GM15510 (cell line): ENCODE data around the gene CBX4.

Experiments
- POLR2A ChIP-seq: IDR thresholded peaks from 3 replicates; pipeline ENCODE4 v1.6.1; 2011; ENCODE audit warnings: borderline replicate concordance; ENCODE audit not compliant: insufficient read length; ENCODE audit errors: extremely low read depth

The CBX4 gene

GRCh38 chr17:79826204-79826680 is 13.0 kb downstream of the CBX4 start:
- no peak for TF ChIP-seq POLR2A

GRCh38 chr17:79825580-79825921 is 13.7 kb downstream of the CBX4 start:
- TF ChIP-seq POLR2A = no peak

DNA sequence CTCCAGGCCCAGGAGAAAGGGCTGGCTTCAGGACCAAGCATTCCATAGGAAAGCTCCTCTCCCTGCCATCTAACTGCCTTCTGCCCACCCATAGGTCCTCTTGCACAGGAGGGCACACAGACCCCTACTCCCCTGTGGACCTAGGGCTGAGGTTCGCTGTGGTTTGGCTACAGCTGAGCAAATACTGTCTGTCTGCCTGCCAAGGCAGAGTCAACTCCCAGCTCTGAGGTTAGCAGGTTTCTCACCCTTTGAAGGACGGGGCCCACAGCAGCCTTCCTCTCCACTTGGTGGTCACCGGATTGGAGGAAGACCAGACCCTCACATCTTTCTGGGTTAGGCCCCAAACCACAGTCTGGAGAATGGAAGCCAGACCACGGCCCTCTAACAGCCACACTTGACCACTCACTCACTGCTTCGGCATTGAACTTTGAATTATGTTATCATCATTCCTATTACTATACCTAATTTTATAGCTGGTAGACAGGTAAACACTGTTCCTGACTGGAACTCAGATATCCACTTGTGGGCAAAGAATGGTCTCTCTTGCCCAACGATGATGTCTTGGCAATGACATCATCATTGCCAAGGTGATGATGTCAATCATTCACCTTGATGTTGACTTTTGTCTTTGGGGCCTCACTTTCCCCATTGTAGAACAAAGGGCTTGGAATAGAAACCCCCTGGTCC is 14.2 kb downstream of the CBX4 start:
- TF ChIP-seq POLR2A = no peak

- no peak for TF ChIP-seq POLR2A
Observed at GRCh38 chr17:79824234-79824633, 15.0 kb downstream of the CBX4 start.

- TF ChIP-seq POLR2A = no peak
Observed at GRCh38 chr17:79822583-79823124, 16.6 kb downstream of the CBX4 start.

DNA sequence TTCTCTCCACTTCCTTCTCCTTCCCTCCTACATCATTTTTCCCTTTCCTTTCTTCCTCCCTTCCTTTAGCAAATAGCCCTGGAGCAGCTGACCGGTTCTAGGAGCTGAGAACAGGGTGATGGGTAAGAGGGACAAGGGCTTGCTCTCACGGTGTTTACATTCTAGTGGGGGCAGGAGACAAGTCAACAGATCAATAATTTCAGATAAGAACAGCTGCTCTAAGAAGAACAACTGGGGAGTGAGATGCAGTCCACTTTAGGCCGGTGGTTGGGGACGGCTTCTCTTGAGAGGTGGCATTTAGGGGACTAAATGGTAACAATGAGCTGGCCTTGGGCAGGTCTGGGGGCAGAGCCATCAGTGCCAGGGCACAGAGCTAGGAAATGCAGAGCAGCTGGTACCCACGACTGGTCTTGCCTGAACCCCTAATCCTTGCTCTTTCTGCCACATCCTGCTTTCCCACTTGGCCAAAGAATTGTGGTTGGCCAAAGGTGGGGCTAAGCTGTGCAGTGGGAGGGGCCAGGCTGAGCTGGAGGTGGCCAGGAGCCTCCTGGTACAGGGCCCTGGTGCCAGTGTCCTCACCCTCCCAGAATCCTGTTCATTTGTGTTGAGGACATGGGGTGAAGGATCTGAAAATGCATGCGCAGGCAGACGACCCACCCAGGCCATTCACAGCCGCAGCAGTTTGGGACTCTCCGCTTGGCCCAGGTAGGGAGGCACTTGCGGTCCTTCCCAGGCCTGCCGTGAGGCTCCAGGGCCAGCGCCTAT is 17.7 kb downstream of the CBX4 start:
- TF ChIP-seq POLR2A = no peak

- no peak for TF ChIP-seq POLR2A
Observed at GRCh38 chr17:79820959-79821330, 18.3 kb downstream of the CBX4 start.

DNA sequence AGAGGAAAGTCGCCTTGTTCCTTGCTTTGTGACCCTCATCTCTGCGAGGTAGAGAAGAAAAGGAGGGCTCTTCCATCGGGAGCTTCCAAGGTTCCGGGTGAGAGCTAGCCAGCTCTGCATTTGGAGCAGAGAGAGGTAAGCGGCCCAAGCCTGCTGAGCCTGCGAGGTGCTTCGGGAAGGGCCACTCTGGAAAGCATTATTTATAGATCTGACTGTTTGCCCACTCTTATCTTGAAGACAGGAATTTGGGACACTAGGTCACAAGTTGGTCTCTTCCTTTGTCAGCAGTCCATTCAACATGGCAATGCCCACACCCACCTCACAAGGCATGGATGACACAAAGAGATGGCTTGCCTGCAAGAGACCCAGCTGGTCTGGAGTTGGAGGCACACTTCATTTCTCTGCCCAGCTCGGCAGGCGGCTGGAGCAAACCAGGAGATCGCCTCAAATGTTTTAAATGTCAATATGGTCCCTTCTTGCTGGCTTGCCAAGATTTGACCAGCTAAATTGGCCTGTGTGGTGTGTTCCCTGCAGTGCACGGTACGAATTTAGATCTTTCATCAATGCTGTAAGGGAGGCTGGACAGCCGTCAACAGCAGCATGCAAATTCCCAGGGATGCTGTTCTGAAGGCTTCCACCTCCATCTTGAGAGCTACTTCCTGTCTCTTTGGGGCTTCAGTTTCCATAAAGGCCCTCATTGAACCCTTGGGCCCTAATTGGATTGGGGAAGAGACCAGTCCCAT is 19.5 kb downstream of the CBX4 start:
- TF ChIP-seq POLR2A = no peak

DNA sequence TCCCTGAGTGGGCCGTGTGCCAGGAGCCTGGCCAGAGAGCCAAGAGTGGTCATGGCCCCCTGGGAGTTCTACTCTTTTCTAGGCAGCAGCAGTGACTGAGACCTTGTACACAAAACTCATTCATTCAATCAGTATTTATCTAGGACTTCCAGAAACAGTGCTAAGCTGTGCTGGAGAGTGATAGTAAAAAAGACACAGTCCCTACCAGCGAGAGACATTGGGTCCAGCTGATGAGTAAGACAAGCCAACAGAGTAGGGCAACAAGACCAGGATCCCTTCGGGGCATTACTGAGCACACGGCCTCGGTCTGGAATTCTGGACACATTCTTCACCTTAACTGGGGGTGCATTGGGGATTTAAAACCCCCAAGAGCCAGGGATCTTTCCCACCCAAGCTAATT is 20.2 kb downstream of the CBX4 start:
- TF ChIP-seq POLR2A = no peak

GRCh38 chr17:79818026-79818758 is 21.0 kb downstream of the CBX4 start:
- TF ChIP-seq POLR2A = no peak

DNA sequence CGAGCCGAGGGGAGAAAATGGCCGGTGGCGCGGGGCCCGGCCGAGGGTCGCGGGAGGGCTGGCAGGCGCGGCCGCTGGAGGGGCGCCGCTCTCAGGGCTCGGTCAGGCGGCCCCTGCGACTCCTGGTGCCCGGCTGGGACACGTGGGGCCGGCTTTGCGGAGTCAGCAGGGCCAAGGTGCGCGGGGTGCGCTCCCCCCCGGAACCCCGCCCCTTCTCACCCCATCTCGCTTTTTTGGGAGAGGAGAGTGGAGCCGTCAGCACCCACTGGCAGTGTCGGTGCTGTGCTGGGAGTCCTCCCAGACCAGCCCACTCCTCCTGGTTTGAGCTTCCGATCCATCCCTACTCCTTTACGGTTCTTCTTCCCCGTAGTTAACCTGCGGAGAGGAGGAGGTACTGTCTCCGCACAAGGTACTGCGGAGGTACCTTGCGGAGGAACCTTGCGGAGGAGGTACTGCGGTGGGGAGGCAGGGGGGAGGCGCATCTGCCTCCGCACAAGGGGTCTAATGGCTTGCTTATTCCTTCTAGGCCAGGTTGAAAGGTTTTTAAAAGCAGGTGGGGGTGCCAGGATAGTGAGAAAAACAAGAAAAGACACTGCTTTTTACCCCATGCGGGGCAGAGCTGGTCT is 23.3 kb downstream of the CBX4 start:
- TF ChIP-seq POLR2A = no peak

GRCh38 chr17:79814974-79815835 is 24.0 kb downstream of the CBX4 start:
- no peak for TF ChIP-seq POLR2A
